DMS153 (cell line): ENCODE measurements around the gene TPT1.
A peak's percentile ranks its signal among the peaks of the same experiment; 100 is the strongest.
"Not testable (repeated sequence)": the region's sequence is repeated elsewhere in the genome, so short reads cannot be mapped to it uniquely, and the experiment has no call there.

Experiments used
- DNase-seq: peaks from one replicate; lab custom pipeline; 2025; lab: John Stamatoyannopoulos, UW

Gene TPT1

DNA sequence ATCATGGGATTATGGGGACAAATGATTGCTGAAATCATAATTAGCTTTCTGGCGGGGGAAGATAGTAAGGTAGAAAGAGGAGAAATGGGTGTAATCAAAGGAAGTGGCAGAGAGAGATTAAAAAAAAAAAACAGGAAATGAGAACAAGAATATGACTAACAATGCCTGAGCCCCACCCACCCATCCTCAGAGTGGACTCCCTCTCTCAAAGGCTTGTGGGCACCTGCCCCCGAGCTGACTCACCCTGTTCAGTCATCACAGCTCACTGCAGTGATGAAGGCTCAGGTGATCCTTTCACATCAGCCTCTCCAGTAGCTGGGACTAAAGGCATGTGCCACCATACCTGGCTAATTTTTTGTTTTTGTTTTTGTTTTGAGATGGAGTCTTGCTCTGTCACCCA is 26.4 kb upstream of the TPT1 start:
- peak; percentile 57 for DNase-seq

DNA sequence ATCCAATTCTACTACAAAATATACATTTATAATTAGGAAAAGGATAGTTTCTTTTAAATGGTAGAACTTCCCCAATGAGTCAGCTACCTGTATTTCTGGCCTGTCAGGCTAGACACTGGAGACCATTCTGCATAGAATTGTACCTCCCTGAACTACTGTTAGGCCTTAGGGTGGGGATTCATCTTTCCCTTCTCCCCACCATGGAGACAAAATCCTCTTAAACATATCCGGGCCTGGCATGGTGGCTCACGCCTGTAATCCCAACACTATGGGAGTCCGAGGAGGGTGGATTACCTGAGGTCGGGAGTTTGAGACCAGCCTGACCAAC is 24.5 kb upstream of the TPT1 start:
- DNase-seq: no peak

DNA sequence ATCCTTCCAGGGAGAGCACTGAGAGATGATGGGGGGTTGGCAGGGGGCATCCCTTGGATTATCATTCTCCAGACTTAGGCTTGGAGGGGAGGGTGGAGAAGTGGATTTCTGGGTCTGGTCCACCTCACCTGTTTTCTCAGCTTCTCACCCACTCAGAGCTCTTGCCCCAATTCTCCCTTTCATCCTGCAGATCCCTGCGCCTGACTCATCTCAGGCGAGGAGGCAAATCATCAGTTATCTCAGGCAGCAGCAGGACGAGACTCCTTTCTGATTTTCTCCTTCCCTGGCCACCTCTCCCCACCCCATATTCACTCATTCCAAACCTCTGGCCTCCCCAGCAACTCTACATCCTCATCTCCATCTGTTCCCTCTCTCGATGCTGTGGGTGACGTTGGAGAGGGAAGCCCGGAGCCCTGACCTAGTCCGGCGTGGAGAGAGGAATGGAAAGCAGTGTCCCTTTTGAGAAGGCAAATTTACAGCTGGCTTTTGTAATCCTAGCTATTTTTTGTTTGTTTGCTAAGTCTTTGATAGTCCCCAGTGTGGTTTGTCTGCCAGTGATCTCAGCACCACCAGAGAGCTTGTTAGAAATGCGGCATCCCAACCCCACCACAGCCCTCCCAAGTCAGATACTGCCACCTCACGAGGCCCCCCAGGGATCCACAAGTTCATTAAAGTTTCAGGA is 24.0 kb upstream of the TPT1 start:
- DNase-seq: no peak

DNA sequence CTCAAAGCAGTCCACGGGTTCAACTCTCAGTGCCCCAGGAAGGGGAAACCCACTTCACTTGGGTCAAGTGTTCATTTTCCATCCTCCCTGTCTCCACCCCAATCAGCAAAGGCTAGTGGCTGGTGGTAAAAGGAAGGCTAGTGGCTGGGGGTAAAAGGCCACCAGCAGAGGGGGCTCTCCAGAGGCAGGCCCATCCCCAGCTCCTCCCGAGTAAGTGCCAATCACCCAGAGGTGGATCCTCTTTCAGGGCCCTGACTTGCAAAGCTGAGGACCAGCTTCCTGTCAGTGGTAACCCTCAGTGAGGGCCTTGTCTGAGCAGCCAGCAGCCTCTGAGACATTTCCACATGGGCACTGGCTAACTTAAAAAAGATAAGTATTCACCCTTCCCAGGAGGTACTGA is 22.0 kb upstream of the TPT1 start:
- DNase-seq: no peak

DNA sequence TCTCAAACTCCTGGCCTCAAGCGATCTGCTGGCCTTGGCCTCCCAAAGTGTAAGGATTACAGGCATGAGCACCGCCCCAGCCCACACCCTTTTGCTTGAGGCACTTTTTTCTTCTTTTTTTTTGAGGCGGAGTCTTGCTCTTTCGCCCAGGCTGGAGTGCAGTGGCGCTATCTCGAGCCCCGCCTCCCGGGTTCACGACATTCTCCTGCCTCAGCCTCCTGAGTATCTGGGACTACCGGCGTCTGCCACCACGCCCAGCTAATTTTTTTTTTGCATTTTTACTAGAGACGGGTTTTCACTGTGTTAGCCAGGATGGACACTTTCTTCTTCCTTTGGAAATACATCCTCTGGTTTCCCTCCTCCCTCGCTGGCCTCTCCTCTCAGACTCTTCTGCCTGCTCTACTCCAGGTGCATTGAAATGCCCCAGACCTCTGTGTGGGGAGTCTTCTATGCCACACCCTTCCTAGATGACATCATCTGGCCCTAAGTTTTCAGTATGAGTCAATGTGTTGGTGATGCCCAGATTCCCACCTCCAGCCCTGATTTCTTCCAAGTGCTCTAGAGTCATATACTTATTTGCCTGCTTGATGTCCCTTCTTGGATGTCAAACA is 20.7 kb upstream of the TPT1 start:
- DNase-seq: no peak

DNA sequence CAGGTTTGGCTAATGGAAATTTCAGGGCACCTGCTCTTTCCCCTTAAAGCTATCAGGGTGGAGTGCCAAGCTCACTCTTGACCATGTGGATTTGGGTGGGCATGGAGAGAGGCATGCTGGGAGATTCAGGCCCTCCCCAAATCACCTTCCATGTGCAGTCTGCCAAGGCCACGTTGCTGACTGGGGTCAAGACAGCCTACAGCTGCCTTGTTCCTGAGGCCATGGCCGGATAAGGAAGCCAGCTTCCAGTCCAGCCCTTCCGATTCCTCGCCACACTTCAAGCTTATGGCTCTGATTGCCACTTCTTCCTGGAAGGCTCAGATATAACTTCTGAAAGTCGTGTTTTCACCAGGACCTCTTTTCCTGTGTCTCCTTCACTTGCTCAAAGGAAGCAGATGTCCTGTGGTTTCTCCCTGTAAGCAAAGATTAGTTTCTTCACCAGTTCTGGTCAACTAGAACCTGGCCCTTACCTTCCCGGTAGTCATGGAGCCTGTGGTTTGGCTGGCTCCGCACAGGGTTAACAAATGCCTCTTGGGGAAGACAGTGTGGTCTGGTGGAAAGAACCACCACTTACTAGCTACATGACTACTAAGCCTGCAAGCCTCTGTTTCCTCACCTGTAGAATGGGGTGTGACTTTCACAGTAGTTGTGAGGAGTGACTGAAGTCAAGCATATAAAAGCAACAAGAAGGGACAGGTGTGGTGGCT is 16.1 kb upstream of the TPT1 start:
- DNase-seq: no peak

DNA sequence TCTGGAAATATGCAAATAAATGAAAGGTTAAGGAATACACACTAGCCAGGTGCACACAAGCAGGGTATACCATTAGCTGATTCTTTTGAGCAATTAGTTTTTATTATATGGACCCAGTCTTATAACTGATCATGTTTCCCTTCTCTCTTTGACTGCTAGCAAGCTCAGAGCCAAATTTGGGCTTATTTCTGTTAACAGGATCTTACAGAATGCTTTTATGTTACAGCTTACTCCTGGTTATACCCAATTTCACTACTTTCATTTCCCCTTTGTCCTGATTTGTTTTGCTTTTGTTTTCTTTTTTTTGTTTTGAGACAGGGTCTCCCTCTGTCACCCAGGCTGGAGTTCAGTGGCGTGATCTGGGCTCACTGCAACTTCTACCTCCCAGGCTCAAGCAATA is 12.9 kb upstream of the TPT1 start:
- DNase-seq: no peak

DNA sequence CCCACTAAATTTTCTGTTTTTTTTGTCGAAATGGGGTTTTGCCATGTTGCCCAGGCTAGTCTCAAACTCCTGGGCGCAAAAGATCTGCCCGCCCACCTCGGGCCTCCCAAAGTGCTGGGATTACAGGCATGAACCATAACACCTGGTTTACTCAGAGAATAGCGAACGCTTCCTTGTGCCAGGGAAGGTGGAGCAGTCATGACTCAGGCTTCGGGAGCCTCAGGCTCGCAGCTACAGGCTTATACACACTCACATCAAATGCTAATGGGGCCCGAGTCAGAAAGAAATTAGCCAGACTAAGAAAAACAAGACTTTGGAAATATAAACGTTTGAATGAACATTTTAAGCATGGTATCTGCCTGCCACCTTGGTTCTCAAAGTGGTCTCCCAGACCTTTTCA is 11.0 kb upstream of the TPT1 start:
- no peak for DNase-seq

DNA sequence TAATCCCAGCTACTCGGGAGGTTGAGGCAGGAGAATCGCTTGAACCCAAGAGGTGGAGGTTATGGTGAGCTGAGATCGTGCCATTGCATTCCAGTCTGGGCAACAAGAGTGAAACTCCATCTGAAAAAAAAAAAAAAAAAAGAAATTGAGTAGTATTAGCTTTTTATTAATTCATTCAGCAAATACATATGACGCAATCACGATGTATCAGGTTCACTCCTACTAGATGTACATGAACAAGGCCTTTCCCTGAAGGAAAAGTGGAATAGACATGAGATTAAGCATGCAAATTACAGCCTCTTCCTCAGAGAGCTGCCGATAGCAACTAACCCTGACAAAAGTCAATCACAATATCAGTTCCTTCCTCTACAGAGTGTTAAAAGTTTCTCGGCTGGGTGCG is 9.2 kb upstream of the TPT1 start:
- DNase-seq: no peak

DNA sequence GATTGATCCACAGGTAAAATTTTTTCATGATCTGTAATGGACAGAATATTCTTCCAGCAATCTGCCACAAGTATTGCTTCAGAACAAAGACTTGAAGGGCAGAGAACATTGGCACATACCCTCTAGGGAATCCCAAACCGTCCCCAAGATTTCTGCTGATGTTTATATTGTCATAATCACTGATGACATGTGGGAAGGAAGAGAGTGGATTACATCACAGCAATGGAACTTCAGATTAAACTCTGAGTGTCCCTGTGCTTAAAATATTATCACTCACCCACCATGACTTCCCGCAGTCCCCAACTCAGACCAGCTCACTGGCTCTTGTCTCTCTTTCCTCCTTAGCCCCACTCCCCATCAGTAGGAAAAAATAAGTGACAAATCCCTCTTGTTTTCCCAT is 8.5 kb upstream of the TPT1 start:
- no peak for DNase-seq

DNA sequence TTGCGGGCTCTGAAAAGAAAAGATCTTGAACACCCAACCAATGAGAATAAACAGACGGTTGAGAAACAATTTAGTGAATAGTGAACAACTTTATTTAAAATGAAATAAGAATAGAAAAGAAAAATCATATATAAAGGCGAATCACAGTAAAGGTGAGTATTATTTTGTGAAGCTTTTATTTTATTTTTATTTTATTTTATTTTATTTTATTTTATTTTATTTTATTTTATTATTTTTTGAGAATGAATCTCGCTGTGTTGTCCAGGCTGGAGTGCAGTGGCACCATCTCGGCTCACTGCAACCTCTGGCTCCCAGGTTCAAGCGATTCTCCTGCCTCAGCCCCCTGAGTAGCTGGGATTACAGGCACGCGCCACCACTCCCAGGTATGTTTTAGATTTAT is 3.1 kb upstream of the TPT1 start:
- not testable (repeated sequence) for DNase-seq

DNA sequence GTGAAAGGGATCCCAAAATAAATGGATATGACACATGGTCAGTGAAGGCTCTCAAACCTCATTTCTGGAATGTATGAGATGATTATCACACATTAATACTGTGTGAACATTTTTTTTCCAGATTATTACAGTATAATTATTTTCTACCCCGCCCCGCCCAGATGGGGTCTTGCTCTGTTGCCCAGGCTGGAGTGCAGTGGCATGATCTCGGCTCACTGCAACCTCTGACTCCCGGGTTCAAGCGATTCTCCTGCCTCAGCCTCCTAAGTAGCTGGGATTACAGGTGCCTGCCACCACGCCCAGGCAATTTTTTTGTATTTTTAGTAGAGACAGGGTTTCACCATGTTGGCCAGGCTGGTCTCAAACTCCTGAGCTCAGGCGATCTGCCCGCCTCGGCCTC is 2.1 kb upstream of the TPT1 start:
- DNase-seq: not testable (repeated sequence)

DNA sequence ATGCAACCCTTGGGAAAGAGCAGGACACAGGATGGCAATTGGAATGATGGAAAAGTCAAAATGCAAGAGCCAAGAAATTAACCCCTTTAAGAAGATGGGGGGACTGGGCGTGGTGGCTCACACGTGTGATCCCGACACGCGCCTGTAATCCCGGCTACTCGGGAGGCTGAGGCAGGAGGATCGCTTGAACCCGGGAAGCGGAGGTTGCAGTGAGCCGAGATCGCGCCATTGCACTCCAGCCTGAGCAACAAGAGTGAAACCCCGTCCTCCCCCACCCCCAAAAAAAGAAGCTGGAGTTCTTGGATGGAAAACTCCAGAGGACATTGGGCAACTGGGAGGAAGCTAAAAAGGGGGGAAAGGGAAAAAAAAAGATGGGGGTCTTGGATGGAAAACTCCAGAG is 1.7 kb upstream of the TPT1 start:
- not testable (repeated sequence) for DNase-seq

DNA sequence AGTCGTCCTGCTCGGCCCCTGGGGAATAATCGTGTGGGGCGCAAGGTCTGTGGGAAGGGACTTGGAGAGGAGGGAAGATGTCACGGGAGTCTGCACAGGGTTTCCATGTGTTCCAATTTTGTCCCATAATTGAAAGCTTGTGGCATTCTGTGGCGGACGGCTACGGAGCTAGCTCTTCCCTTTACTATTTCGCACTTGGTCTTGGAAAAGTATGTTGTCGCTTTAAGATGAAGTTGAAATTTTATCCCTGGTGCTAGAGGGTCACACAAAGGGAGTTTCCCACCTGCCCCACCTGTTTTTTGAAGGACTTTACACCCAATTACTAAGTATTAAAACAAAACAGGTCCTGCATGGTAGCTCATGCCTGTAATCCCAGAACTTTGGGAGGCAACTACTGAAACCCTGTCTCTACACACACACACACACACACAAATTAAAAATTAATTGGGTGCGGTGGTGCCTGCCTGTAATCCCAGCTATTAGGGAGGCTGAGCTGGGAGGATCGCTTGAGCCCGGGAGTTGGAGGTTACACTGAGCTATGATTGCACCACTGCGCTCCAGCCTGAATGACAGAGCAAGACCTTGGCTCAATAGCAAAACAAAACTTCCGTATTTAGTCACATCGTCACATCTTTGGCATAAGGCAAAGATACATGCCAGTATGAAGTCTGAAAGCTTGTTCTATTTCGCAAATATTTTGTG is 967 bp upstream of the TPT1 start:
- DNase-seq: no peak

DNA sequence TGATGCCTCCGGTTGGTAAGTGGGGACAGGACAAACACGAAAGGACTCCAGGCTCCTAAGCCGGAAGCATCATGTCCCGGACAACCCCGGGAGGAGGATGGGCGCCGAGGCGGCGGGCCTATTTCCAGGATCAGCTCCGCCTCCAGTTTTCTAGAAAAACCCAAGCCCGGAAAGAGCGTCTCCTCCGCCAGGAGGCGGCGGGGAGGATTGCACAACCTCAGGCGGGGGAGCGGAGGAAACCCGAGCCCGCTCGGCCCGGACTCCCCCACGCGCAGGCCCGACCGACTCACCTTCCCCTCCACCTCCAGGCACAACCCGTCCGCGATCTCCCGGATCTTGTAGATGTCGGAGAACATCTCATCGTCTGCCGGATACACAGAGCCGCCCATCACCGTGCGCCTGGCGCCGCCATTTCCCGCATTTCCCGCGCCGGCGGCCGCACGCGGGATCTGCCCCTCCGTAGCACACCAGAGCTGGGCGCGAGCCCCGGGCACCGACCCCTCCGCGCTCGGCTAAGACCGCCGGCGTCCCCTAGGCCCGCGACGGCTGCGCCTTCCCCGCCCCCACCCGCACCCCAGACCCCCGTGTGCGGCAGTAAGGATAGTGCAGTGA is 455 bp downstream of the TPT1 start:
- DNase-seq: peak; percentile 80

DNA sequence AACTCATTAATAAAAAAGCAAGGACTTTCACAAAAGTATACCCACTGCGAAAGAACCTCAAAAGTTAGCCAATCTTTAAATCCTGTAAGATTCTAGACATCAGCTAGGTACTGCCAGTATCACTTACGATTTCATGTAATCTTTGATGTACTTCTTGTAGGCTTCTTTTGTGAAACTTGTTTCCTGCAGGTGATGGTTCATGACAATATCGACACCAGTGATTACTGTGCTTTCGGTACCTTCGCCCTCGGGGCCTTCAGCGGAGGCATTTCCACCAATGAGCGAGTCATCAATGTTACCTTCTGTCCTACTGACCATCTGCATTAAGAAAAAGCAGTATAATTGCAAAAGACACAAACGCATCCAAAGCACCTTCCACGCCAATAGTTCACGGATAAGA is 1.1 kb downstream of the TPT1 start:
- no peak for DNase-seq

DNA sequence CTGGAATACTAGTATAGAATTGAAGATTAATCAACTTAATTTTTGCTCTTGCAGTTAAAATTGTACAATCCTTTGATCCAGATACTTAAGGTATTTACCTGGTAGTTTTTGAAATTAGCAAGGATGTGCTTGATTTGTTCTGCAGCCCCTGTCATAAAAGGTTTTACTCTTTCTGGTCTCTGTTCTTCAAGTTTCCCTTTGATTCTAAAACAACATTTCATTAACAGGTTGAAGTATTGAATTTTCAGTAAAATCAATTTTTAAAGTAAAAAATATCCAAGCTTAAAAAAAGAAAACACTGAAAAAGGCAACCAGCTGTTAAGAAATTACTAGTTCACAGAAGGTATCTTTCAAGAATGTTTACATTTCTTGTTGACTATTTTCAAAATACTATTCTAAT is 1.6 kb downstream of the TPT1 start:
- DNase-seq: no peak

DNA sequence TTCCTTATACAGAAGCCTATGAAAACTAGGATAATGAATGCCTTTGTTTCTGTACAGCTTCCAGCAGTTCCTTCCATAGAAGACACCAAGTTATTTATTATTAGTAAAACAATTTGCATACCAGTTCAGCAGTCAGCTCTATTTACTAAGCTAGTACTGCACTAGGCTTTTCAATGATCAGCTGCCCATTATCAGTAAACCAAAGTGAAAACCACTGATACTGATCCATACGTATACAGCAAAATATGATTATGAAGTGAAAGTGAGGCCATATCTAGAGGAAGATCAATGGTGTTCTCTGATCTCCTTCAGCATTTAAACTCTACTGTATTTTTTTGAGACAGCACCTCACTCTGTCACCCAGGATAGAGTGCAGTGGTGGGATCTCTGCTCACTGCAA is 3.2 kb downstream of the TPT1 start:
- no peak for DNase-seq

DNA sequence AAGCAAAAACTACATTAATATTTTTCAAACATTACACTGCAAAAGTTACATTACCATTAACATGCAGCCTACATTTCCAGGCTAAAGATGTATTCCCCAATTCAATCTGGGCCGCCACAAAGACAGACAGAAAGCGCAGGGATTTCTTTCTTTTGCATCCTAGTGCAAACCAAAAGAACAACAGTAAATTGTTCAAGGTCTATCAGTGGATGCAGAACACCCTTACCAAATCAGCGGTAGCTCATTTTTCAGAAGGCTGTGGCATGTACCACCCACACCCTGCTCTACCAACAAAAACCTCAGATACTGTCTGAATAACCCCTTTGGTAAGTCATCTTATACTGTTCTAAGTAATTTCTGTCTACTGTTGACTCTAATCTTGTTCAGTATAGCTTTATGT is 3.6 kb downstream of the TPT1 start:
- no peak for DNase-seq

DNA sequence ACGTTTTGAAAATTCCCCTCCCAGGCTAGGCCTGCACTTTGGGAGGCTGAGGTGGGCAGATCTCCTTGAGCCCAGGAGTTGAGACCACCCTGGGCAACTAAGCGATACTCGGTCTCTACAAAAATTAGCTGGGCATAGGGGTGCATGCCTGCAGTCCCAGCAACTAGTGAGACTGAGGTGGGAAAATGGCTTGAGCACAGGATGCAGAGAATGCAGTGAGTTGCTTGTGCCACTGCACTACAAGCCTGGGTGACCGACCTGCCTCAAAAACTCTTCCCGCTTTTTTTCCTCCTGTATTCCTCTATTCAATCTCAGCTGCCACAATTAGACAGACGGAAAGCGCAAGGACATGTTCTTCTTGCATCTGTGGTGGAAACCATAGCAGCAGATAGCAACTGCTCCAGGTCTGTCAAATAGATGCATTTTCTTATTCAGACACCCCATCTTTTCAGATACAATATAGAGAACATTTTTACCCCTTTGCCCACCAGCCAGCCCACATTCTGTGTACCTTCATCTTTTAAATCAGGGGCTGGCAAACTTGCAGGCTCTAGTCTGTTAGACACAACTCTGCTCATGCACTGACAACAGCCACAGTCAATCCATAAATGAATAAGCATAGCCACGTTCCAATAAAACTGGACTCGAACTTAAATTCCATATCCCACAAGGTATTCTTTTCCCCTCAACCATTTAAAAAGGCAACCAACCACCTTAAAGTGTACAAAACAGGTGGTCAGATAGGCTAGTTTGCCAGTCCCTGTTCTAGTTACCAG is 4.8 kb downstream of the TPT1 start:
- DNase-seq: no peak

DNA sequence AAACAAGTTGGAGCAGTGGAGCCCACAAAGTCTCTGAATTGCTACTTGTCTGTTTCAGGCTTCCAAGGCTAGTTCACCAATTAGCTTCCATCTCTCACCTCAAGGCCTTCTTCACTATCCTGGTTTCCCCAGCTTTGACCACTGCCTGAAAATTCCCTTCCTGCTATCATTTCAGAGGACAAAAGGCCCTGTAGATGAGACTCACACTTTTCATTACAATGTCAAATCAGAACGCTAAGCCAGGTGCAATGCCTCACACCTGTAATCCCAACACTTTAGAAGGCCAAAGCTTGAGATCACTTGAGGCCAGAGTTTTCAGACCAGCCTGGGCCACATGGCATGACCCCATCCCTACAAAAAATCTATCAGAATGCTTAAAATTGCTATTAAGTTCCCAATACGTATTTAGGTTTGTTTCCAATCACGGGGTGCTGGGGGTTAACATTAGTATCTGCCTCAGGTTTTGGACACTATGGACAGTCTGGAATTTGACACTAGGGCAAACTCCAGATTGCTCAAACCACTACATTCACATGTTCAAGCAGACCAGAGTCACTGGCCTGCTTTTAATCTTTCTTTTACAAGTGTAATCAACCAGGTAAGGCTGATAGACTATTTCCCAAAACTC is 5.5 kb downstream of the TPT1 start:
- no peak for DNase-seq
